Mucosa of descending colon (tissue), 3 donors: ENCODE measurements around the gene TIMP2. TPM values are rescaled to one million over a fixed set of nuclear protein-coding genes. Genes with fewer than 3 reads are reported as not detected.
"Not testable (repeated sequence)": the region's sequence is repeated elsewhere in the genome, so short reads cannot be mapped to it uniquely, and the experiment has no call there.

Experiments used
- ATAC-seq: fragments of 200-7000 bp; cut with Tn5 transposase; one replicate; pipeline ENCODE4 v1.9.1; 2020; ENCODE audit warnings: mild to moderate bottlenecking, moderate library complexity
- DNase-seq, 3 donors: peaks; one replicate each; pipeline ENCODE4 v3.0.0-alpha.2; 2020
- H3K36me3 ChIP-seq: fragments of 200-600 bp; one replicate; pipeline ENCODE4 v1.8.0; 2021; ENCODE audit warnings: low read depth, mild to moderate bottlenecking
- H3K4me1 ChIP-seq: fragments of 200-600 bp; one replicate; pipeline ENCODE4 v1.8.0; 2021; ENCODE audit warnings: low read depth, mild to moderate bottlenecking
- H3K4me3 ChIP-seq: fragments of 200-600 bp; one replicate; pipeline ENCODE4 v1.8.0; 2021; ENCODE audit warnings: mild to moderate bottlenecking
- H3K9me3 ChIP-seq: fragments of 200-600 bp; one replicate; pipeline ENCODE4 v1.8.0; 2021; ENCODE audit warnings: mild to moderate bottlenecking
- CTCF ChIP-seq: fragments of 200-600 bp; IDR thresholded peaks from one replicate; pipeline ENCODE4 v1.8.0; 2022; ENCODE audit warnings: antibody characterized with exemption, mild to moderate bottlenecking
- intact Hi-C, 2 donors: fragments of 100-400 bp; cut with DNase I in 1 of 2; cut with micrococcal nuclease in 1 of 2; formaldehyde crosslinking; loops; one replicate each; pipeline versions ENCODE4 v1.11.0 to v1.11.1; 2022; cut with DNase I, micrococcal nuclease
- total RNA-seq, 3 donors: library from RNA; stranded (reverse); fragmentation: NEBNext Ultra II Directional in 2 of 3; extraction: Animal tissue kit (Norgen Biotek cat#: 25700) in 2 of 3; gene quantifications; one replicate each; pipeline versions ENCODE4 v1.2.1 to v1.2.4, GENCODE V29; 2021 to 2023
- donor health status: DM: no; HTN: no; CAD: no; lungs with moderate emphysema.
- donor health status: DM: no; HTN: no; CAD: no.
- donor health status: DM: no; HTN: yes; CAD: no.

Gene TIMP2
- total RNA-seq, 3 donors from 2014 or later, result 44.9 to 268 (median 91.3) TPM

- intact Hi-C loops, result no loop called here
- no peak for TF ChIP-seq CTCF
- peaks cover 7% of the 10 kb centered on the region for H3K4me1 ChIP-seq
- H3K36me3 ChIP-seq, result no peaks in the 10 kb centered on the region
- no peak for DNase-seq
- no peaks in the 10 kb centered on the region for H3K9me3 ChIP-seq
- no peak overlapping the region for H3K4me3 ChIP-seq
- ATAC-seq, result no peak
Measured at GRCh38 chr17:78912082-78912481, 13.1 kb downstream of the TIMP2 start.

- H3K4me3 ChIP-seq, DNase-seq, H3K4me1 ChIP-seq, H3K9me3 ChIP-seq, ATAC-seq, intact Hi-C loops, H3K36me3 ChIP-seq: not testable (repeated sequence)
Measured at GRCh38 chr17:78911543-78911942, 13.6 kb downstream of the TIMP2 start.

- Histone ChIP-seq H3K36me3 (no peaks in the 10 kb centered on the region), H3K4me3 (no peak overlapping the region), H3K4me1 (peaks cover 3% of the 10 kb centered on the region), H3K9me3 (no peaks in the 10 kb centered on the region)
- ATAC-seq, result peak; percentile 41
- no peak for DNase-seq
- no peak for TF ChIP-seq CTCF
- intact Hi-C loops, result no loop called here
Measured at GRCh38 chr17:78910497-78911284, 14.5 kb downstream of the TIMP2 start.

GRCh38 chr17:78908426-78908825, 16.8 kb downstream of the TIMP2 start:
- intact Hi-C loops, result no loop called here
- H3K4me3 ChIP-seq, result no peak overlapping the region
- no peak for TF ChIP-seq CTCF
- ATAC-seq (peak; percentile 36), DNase-seq (no peak)
- H3K36me3 ChIP-seq, result no peaks in the 10 kb centered on the region
- peaks cover 3% of the 10 kb centered on the region for H3K4me1 ChIP-seq
- H3K9me3 ChIP-seq, result no peaks in the 10 kb centered on the region

- DNase-seq, result no peak
- TF ChIP-seq CTCF, result no peak
- ATAC-seq, result no peak
- Histone ChIP-seq H3K4me1 (no peaks in the 10 kb centered on the region), H3K9me3 (no peaks in the 10 kb centered on the region), H3K36me3 (no peaks in the 10 kb centered on the region), H3K4me3 (no peak overlapping the region)
- intact Hi-C loops, result no loop called here
Measured at GRCh38 chr17:78905541-78905940, 19.6 kb downstream of the TIMP2 start.

GRCh38 chr17:78905116-78905515, 20.1 kb downstream of the TIMP2 start:
- TF ChIP-seq CTCF, result no peak
- no peak for DNase-seq
- Histone ChIP-seq H3K36me3 (no peaks in the 10 kb centered on the region), H3K4me3 (no peak overlapping the region), H3K4me1 (no peaks in the 10 kb centered on the region), H3K9me3 (no peaks in the 10 kb centered on the region)
- intact Hi-C loops, result no loop called here
- no peak for ATAC-seq
